ENCODE results near the gene CLHC1. TPM values are rescaled to one million over a fixed set of nuclear protein-coding genes. Genes with fewer than 3 reads are reported as not detected.
A peak's percentile ranks its signal among the peaks of the same experiment; 100 is the strongest.

Gene CLHC1
- total and polyA plus RNA-seq, 10 of the 15 experiments (the other 5 are each of a cell fraction or from before 2014, with no cell fraction given) = 2.6 to 6.8 (median 4.7) TPM

DNA sequence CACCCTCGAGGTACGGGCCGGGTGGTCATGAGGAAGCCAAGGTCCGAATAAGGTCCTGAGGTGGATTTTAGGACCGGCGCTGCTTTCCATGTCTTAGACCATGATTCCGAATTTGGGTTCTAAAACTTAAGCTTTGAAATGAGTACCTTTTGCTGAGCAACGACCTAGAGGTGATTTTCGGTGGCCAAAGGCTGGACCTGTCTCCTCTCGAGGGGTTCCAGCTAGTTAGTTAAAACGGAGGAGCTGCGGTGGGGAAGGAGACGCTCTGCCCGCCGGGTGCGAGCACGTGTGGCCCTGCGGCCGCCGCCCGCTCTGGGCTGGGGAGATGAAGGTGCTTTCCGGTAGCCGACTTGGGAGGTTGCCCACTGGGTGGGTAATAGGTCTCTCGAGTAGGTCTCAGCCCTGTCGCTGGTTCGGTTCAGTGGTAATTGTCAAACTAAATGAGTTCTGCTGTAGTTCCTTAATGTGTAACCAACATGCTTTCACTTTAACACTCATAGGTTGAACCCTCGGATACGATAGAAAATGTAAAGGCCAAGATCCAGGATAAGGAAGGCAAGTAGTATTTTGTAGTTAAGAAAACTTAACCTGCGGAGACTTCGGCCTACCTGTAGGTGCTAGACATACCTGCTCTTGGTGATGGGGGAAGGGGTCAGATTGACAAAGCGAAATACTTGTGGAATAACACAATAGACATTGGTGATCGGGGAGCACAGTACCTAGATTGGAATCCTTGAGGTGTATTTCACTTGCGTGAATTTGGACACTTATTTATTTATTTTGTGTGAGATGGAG lies 967 bp upstream of the CLHC1 start:
- ChIA-PET SMC1A (ENCODE audit: uncharacterized antibody, unreplicated experiment) (interaction anchor here (1.0 kb wide), 1 partner anchor 11 kb away, joined by 3 read pairs; no protein-coding TSS in a partner anchor), POLR2A (interaction anchor here (0.9 to 1.3 kb wide), 3 partner anchors 14 to 254 kb away, joined by 3 to 8 read pairs (median 4); no protein-coding TSS in a partner anchor), RAD21 (ENCODE audit: unreplicated experiment) (interaction anchor here (1.0 kb wide), 1 partner anchor 10 kb away, joined by 3 read pairs; no protein-coding TSS in a partner anchor), CTCF (interaction anchor here (1.0 kb wide), 1 partner anchor 199 kb away, joined by 3 read pairs; no protein-coding TSS in a partner anchor)
- peaks cover 1 to 19% of the 10 kb centered on the region in 2 experiments; a peak in 3 of 4 replicates for H3K36me3 ChIP-seq (ENCODE audit: control insufficient read depth in 2 of 2, insufficient read depth in 2 of 2, low read length in 1 of 2)
- DNase-seq (ENCODE audit: low read depth, low spot score) (no peak), FAIRE-seq (peak; percentile 38), ATAC-seq (peak; percentile 61)
- H3K79me2 ChIP-seq (ENCODE audit: control insufficient read depth, insufficient read depth, low read length) = peaks cover 50% of the 10 kb centered on the region
- TSS peak; percentile 77 for BruUV-seq (replicated peaks)
- H3K4me3 ChIP-seq = peak overlapping the region; percentile 93
- H2AFZ ChIP-seq (ENCODE audit: control insufficient read depth, low read depth, low read length) = peak overlapping the region; percentile 98
- H4K20me1 ChIP-seq (ENCODE audit: control insufficient read depth, insufficient read depth) = no peaks in the 10 kb centered on the region
- H3K27me3 ChIP-seq (replicated peaks in 1 of 2; ENCODE audit: control insufficient read depth in 2 of 2, insufficient read depth in 2 of 2, low read length in 1 of 2) = no peaks in the 10 kb centered on the region
- H3K9ac ChIP-seq (ENCODE audit: control insufficient read depth, insufficient read depth, low read length) = peak overlapping the region; percentile 98
- in situ Hi-C loops (cut with MboI) = no loop called here
- H3K9me3 ChIP-seq (replicated peaks; ENCODE audit: control insufficient read depth, insufficient read depth, low read length) = no peaks in the 10 kb centered on the region
- peak overlapping the region; percentile 87 for H3K4me2 ChIP-seq (ENCODE audit: control insufficient read depth, insufficient read depth)
- peaks cover 3% of the 10 kb centered on the region; the same call in 1 of the 2 replicates for H3K4me1 ChIP-seq (ENCODE audit: control insufficient read depth, insufficient read depth, low read length)
- intact Hi-C loops (cut with micrococcal nuclease; ENCODE audit: unreplicated experiment) = loop anchor here (2.0 to 5.0 kb wide), 4 partner anchors 34 to 384 kb away; partner anchors contain the start of genes MTIF2, PPP4R3B and RTN4
- WGBS (ENCODE audit: insufficient coverage, insufficient replicate concordance, low lambda C conversion rate, missing lambda C conversion rate) = 2% methylated on average over 33 of the region's 33 CpGs
- peak overlapping the region; percentile 98 for H3K27ac ChIP-seq (ENCODE audit: control insufficient read depth, insufficient read depth)
- peak; percentile 38; the same call in 1 of the 3 replicates for TF ChIP-seq POU2F2 (IDR thresholded peaks at IDR 0.05; ENCODE audit: borderline replicate concordance, low read depth, low read length)
- TF ChIP-seq, protein P1, sequence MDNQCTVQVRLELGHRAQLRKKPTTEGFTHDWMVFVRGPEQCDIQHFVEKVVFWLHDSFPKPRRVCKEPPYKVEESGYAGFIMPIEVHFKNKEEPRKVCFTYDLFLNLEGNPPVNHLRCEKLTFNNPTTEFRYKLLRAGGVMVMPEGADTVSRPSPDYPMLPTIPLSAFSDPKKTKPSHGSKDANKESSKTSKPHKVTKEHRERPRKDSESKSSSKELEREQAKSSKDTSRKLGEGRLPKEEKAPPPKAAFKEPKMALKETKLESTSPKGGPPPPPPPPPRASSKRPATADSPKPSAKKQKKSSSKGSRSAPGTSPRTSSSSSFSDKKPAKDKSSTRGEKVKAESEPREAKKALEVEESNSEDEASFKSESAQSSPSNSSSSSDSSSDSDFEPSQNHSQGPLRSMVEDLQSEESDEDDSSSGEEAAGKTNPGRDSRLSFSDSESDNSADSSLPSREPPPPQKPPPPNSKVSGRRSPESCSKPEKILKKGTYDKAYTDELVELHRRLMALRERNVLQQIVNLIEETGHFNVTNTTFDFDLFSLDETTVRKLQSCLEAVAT (IDR thresholded peaks at IDR 0.05) = peak; percentile 89
- TF ChIP-seq, protein P2, sequence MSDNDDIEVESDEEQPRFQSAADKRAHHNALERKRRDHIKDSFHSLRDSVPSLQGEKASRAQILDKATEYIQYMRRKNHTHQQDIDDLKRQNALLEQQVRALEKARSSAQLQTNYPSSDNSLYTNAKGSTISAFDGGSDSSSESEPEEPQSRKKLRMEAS (IDR thresholded peaks at IDR 0.05; ENCODE audit: low read depth, low read length) = peak; percentile 50; the same call in 1 of the 2 replicates
- peak; percentile 2; the same call in 1 of the 2 replicates for TF ChIP-seq FOXM1 (IDR thresholded peaks at IDR 0.05; ENCODE audit: low read depth, low read length)
- TF ChIP-seq, protein P3, sequence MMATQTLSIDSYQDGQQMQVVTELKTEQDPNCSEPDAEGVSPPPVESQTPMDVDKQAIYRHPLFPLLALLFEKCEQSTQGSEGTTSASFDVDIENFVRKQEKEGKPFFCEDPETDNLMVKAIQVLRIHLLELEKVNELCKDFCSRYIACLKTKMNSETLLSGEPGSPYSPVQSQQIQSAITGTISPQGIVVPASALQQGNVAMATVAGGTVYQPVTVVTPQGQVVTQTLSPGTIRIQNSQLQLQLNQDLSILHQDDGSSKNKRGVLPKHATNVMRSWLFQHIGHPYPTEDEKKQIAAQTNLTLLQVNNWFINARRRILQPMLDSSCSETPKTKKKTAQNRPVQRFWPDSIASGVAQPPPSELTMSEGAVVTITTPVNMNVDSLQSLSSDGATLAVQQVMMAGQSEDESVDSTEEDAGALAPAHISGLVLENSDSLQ (IDR thresholded peaks at IDR 0.05) = 0 out of 2 replicates have a peak, but pooled peaks have one; percentile 5
- TF ChIP-seq TCF3 (IDR thresholded peaks at IDR 0.05; ENCODE audit: borderline replicate concordance, insufficient read depth, low read depth, low read length) = no peak
- TF ChIP-seq TCF12 (IDR thresholded peaks at IDR 0.05; ENCODE audit: low read depth, low read length) = 0 out of 2 replicates have a peak, but pooled peaks have one; percentile 13
- TF ChIP-seq DPF2 (IDR thresholded peaks at IDR 0.05) = 0 out of 2 replicates have a peak, but pooled peaks have one; percentile 35
- peak; percentile 44; the same call in 1 of the 2 replicates for TF ChIP-seq CHD2 (IDR thresholded peaks at IDR 0.05; ENCODE audit: borderline replicate concordance, low read depth, low read length)
- peak; percentile 73 for TF ChIP-seq MXI1 (IDR thresholded peaks at IDR 0.05; ENCODE audit: low read depth, low read length)
- TF ChIP-seq BHLHE40 (IDR thresholded peaks at IDR 0.05; ENCODE audit: borderline replicate concordance in 1 of 2, low read depth in 2 of 2, low read length in 1 of 2) = peak; percentile 88 to 90
- TF ChIP-seq SMARCA5 (IDR thresholded peaks at IDR 0.05) = peak; percentile 11; the same call in 1 of the 2 replicates
- no peak for TF ChIP-seq RBBP5 (conservative IDR thresholded peaks at IDR 0.05)
- 0 out of 2 replicates have a peak, but pooled peaks have one; percentile 19 for TF ChIP-seq NBN (IDR thresholded peaks at IDR 0.05)
- peak; percentile 83 for TF ChIP-seq POLR2AphosphoS5 (IDR thresholded peaks at IDR 0.05; ENCODE audit: low read length)
- 0 out of 2 replicates have a peak, but pooled peaks have one; percentile 65 for TF ChIP-seq GATAD2B (conservative IDR thresholded peaks at IDR 0.05; ENCODE audit: low read depth)
- TF ChIP-seq, protein P4, sequence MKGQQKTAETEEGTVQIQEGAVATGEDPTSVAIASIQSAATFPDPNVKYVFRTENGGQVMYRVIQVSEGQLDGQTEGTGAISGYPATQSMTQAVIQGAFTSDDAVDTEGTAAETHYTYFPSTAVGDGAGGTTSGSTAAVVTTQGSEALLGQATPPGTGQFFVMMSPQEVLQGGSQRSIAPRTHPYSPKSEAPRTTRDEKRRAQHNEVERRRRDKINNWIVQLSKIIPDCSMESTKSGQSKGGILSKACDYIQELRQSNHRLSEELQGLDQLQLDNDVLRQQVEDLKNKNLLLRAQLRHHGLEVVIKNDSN (IDR thresholded peaks at IDR 0.05; ENCODE audit: borderline replicate concordance, extremely low read length, insufficient read depth, low read depth, low read length) = peak; percentile 26
- TF ChIP-seq WRNIP1 (IDR thresholded peaks at IDR 0.05; ENCODE audit: borderline replicate concordance, low read depth, low read length) = no peak
